IMR-90 (cell line): Measurements from ENCODE around the gene SRGAP3. TPM values are rescaled to one million over a fixed set of nuclear protein-coding genes. Genes with fewer than 3 reads are reported as not detected.

Experiments
- ATAC-seq: fragments of 200-7000 bp; cut with Tn5 transposase; 2 replicates; pipeline ENCODE4 v1.9.1; 2020; ENCODE audit warnings: low read depth, mild to moderate bottlenecking, moderate library complexity
- BruUV-seq: library from RNA; stranded (reverse); fragments of 400-500 nt; replicated peaks from 2 replicates; lab custom pipeline; 2021; lab: Mats Ljungman, UMichigan
- CTCF ChIA-PET: fragments of 300-600 bp; formaldehyde crosslinking; extraction: SDS; loops from one replicate; lab custom pipeline; 2021; ENCODE audit warnings: antibody characterized with exemption; lab: Yijun Ruan, JAX
- POLR2A ChIA-PET: fragments of 300-600 bp; sonication (Branson Sonifier 250); formaldehyde crosslinking; loops from one replicate; lab custom pipeline; 2022; ENCODE audit warnings: antibody characterized with exemption; ENCODE audit not compliant: unreplicated experiment; lab: Charles Lee
- DNase-seq: peaks from one replicate; pipeline ENCODE4 v3.0.0; 2013
- H2AFZ ChIP-seq: replicated peaks from 2 replicates; pipeline ENCODE3; 2013; ENCODE audit warnings: low read length, mild to moderate bottlenecking; ENCODE audit not compliant: poor library complexity
- H2AK5ac ChIP-seq: 2 replicates; pipeline ENCODE4 v1.6.1; 2013; ENCODE audit warnings: low read depth, low read length, inconsistent platforms
- H2AK9ac ChIP-seq: replicated peaks from 2 replicates; pipeline ENCODE3; 2013; ENCODE audit warnings: mild to moderate bottlenecking, low read depth, low read length, moderate library complexity; ENCODE audit not compliant: poor library complexity
- H2BK120ac ChIP-seq: 2 replicates; pipeline ENCODE4 v1.6.1; 2013; ENCODE audit warnings: low read depth, low read length, inconsistent platforms
- H2BK15ac ChIP-seq: 3 replicates; pipeline ENCODE4 v1.6.1; 2013; ENCODE audit warnings: low read depth, low read length, inconsistent platforms
- H2BK20ac ChIP-seq: 2 replicates; pipeline ENCODE4 v1.6.1; 2013; ENCODE audit warnings: low read depth, mild to moderate bottlenecking, inconsistent platforms, low read length, moderate library complexity
- H2BK5ac ChIP-seq: 2 replicates; pipeline ENCODE4 v1.6.1; 2013; ENCODE audit warnings: mild to moderate bottlenecking, low read depth, low read length, inconsistent platforms; ENCODE audit not compliant: poor library complexity, severe bottlenecking
- H3K14ac ChIP-seq: replicated peaks from 2 replicates; pipeline ENCODE4 v1.6.1; 2013; ENCODE audit warnings: low read depth, low read length, inconsistent platforms
- H3K18ac ChIP-seq: 2 replicates; pipeline ENCODE4 v1.6.1; 2013; ENCODE audit warnings: low read depth, low read length, control low read depth
- H3K23ac ChIP-seq: 2 replicates; pipeline ENCODE4 v1.6.1; 2013; ENCODE audit warnings: low read depth, low read length, inconsistent platforms
- H3K27ac ChIP-seq: 2 replicates; pipeline ENCODE4 v1.5.1; 2013; ENCODE audit warnings: mild to moderate bottlenecking, control low read depth, low read length; ENCODE audit not compliant: insufficient read depth
- H3K27me3 ChIP-seq: 2 replicates; pipeline ENCODE4 v1.6.1; 2013; ENCODE audit warnings: low read length; ENCODE audit not compliant: control insufficient read depth, insufficient read depth
- H3K36me3 ChIP-seq: 2 replicates; pipeline ENCODE4 v1.6.1; 2013; ENCODE audit warnings: low read length, mixed read lengths; ENCODE audit not compliant: control insufficient read depth, insufficient read depth
- H3K4ac ChIP-seq: 2 replicates; pipeline ENCODE4 v1.6.1; 2013; ENCODE audit warnings: low read depth, low read length, inconsistent platforms
- H3K4me1 ChIP-seq: 2 replicates; pipeline ENCODE4 v1.6.1; 2013; ENCODE audit warnings: low read length, mixed read lengths; ENCODE audit not compliant: control insufficient read depth, insufficient read depth
- H3K4me2 ChIP-seq: 2 replicates; pipeline ENCODE4 v1.6.1; 2013; ENCODE audit warnings: low read depth, mild to moderate bottlenecking, control low read depth, low read length, moderate library complexity
- H3K4me3 ChIP-seq: 2 replicates; pipeline ENCODE4 v1.5.1; 2013; ENCODE audit warnings: low read depth, mild to moderate bottlenecking, control low read depth, low read length, moderate library complexity; ENCODE audit not compliant: insufficient read depth
- H3K56ac ChIP-seq: 2 replicates; pipeline ENCODE4 v1.6.1; 2013; ENCODE audit warnings: low read length, inconsistent platforms; ENCODE audit not compliant: insufficient read depth; ENCODE audit errors: extremely low read depth
- H3K79me1 ChIP-seq, 2 experiments: 2 replicates each; pipeline ENCODE4 v1.6.1; 2013; ENCODE audit warnings: low read length in 2 of 2, inconsistent platforms in 1 of 2, low read depth in 1 of 2
- H3K9ac ChIP-seq: 2 replicates; pipeline ENCODE4 v1.6.1; 2013; ENCODE audit warnings: low read depth, low read length, control low read depth
- H3K9me1 ChIP-seq: 2 replicates; pipeline ENCODE4 v1.6.1; 2013; ENCODE audit warnings: low read length, inconsistent platforms; ENCODE audit not compliant: insufficient read depth
- H3K9me3 ChIP-seq: 2 replicates; pipeline ENCODE4 v1.6.1; 2013; ENCODE audit warnings: low read length; ENCODE audit not compliant: control insufficient read depth, insufficient read depth
- H4K20me1 ChIP-seq: 2 replicates; pipeline ENCODE4 v1.6.1; 2013; ENCODE audit warnings: low read length, inconsistent platforms; ENCODE audit not compliant: insufficient read depth
- H4K5ac ChIP-seq: 2 replicates; pipeline ENCODE4 v1.6.1; 2013; ENCODE audit warnings: mild to moderate bottlenecking, low read depth, low read length, control low read depth
- H4K8ac ChIP-seq, 2 experiments: 2 replicates each; pipeline ENCODE4 v1.6.1; 2013; ENCODE audit warnings: low read depth in 2 of 2, low read length in 2 of 2, control low read depth in 1 of 2, inconsistent platforms in 1 of 2
- H4K91ac ChIP-seq: 2 replicates; pipeline ENCODE4 v1.6.1; 2013; ENCODE audit warnings: low read depth, low read length, inconsistent platforms; ENCODE audit not compliant: insufficient read depth
- CEBPB ChIP-seq: IDR thresholded peaks from 2 replicates; pipeline ENCODE4 v1.6.1; 2012; ENCODE audit warnings: low read depth, low read length, improper control_type of control experiment
- CHD1 ChIP-seq: IDR thresholded peaks from 2 replicates; pipeline ENCODE4 v1.6.1; 2012; ENCODE audit warnings: low read depth, low read length, improper control_type of control experiment
- CTCF ChIP-seq: conservative IDR thresholded peaks from 2 replicates; pipeline ENCODE4 v1.5.1; 2012; ENCODE audit warnings: mild to moderate bottlenecking, low read depth, low read length, improper control_type of control experiment
- FOS ChIP-seq: fragments of 150-350 bp; IDR thresholded peaks from 2 replicates; pipeline ENCODE4 v1.6.1; 2016; ENCODE audit warnings: low read depth, low read length
- MAFK ChIP-seq: IDR thresholded peaks from 2 replicates; pipeline ENCODE4 v1.6.1; 2012; ENCODE audit warnings: low read depth, low read length, improper control_type of control experiment
- MAZ ChIP-seq: IDR thresholded peaks from 2 replicates; pipeline ENCODE4 v1.6.1; 2012; ENCODE audit warnings: low read depth, mild to moderate bottlenecking, low read length, improper control_type of control experiment, moderate library complexity, borderline replicate concordance
- MXI1 ChIP-seq: IDR thresholded peaks from 2 replicates; pipeline ENCODE4 v1.6.1; 2012; ENCODE audit warnings: low read depth, mild to moderate bottlenecking, low read length, moderate library complexity, borderline replicate concordance
- POLR2A ChIP-seq: IDR thresholded peaks from 2 replicates; pipeline ENCODE4 v1.6.1; 2012; ENCODE audit warnings: mild to moderate bottlenecking, low read depth, low read length
- RAD21 ChIP-seq: IDR thresholded peaks from 2 replicates; pipeline ENCODE4 v1.6.1; 2012; ENCODE audit warnings: low read length, improper control_type of control experiment
- RCOR1 ChIP-seq: IDR thresholded peaks from 2 replicates; pipeline ENCODE4 v1.6.1; 2012; ENCODE audit warnings: mild to moderate bottlenecking, low read length, improper control_type of control experiment; ENCODE audit not compliant: insufficient replicate concordance
- RFX5 ChIP-seq: IDR thresholded peaks from 2 replicates; pipeline ENCODE4 v1.8.0; 2012; ENCODE audit warnings: low read depth, mild to moderate bottlenecking, low read length, moderate library complexity
- SMC3 ChIP-seq: fragments of 150-350 bp; IDR thresholded peaks from 2 replicates; pipeline ENCODE4 v1.6.1; 2016; ENCODE audit warnings: low read depth, mild to moderate bottlenecking, antibody characterized with exemption, low read length, moderate library complexity
- USF2 ChIP-seq: fragments of 150-350 bp; IDR thresholded peaks from 2 replicates; pipeline ENCODE4 v1.6.1; 2017; ENCODE audit warnings: mild to moderate bottlenecking, antibody characterized with exemption, low read length, low read depth
- WGBS, 2 experiments: methylation state at CpG; one replicate each; pipeline versions ENCODE4 v1.1.5 to v1.1.7; 2013; ENCODE audit warnings: missing lambda C conversion rate in 2 of 2; ENCODE audit not compliant: insufficient read length in 1 of 2; ENCODE audit errors: extremely low coverage in 2 of 2; 5-methylcytosine and 5-hydroxymethylcytosine counted together
- dilution Hi-C: fragments of 300-500 bp; cut with HindIII; formaldehyde crosslinking; loops from one replicate; pipeline ENCODE4 v1.14.3; 2018; ENCODE audit warnings: low sequenced_read_pairs; ENCODE audit not compliant: unreplicated experiment
- in situ Hi-C: fragments of 300-500 bp; cut with MboI; formaldehyde crosslinking; loops from 3 replicates; pipeline ENCODE4 v1.14.3; 2019; ENCODE audit warnings: low sequenced_read_pairs, inconsistent platforms, mixed read lengths
- intact Hi-C: fragments of 100-400 bp; cut with micrococcal nuclease; formaldehyde crosslinking; loops from 2 replicates; pipeline ENCODE4 v1.10.0; 2022
- polyA plus RNA-seq, 3 experiments: library from polyadenylated mRNA; depleted of rRNA; stranded (reverse); fragments of >200 nt; gene quantifications; 2 replicates each; pipeline ENCODE4 v1.2.3, GENCODE V29; 2012; ENCODE audit warnings: low replicate concordance in 1 of 3
- total RNA-seq: library from RNA; depleted of rRNA; stranded (reverse); fragments of >200 nt; gene quantifications from 2 replicates; pipeline ENCODE4 v1.2.3, GENCODE V29; 2012

The SRGAP3 gene
- total and polyA plus RNA-seq, 2 of the 4 experiments (the other 2 are of a cell fraction) = 0.68 to 1.4 TPM

GRCh38 chr3:9199775-9200174 is 49.7 kb downstream of the SRGAP3 start:
- no peak overlapping the region for H3K56ac ChIP-seq
- H3K27me3 ChIP-seq = peaks cover 5% of the 10 kb centered on the region; the same call in 1 of the 2 replicates
- H3K79me1 ChIP-seq = no peaks in the 10 kb centered on the region
- POLR2A ChIA-PET = no interaction called here
- no peak overlapping the region for H2BK5ac ChIP-seq
- intact Hi-C loops = no loop called here
- CTCF ChIA-PET = interaction anchor here (0.6 kb wide), 1 partner anchor 64 kb away, joined by 3 read pairs; no protein-coding TSS in a partner anchor
- ATAC-seq = no peak
- H2AK5ac ChIP-seq = no peak overlapping the region
- H3K9me3 ChIP-seq = no peaks in the 10 kb centered on the region
- H2BK15ac ChIP-seq = no peak overlapping the region
- H3K4me3 ChIP-seq = no peak overlapping the region
- no peak overlapping the region for H3K14ac ChIP-seq
- dilution Hi-C loops = no loop called here
- no peak overlapping the region for H3K9ac ChIP-seq
- no peak overlapping the region for H3K27ac ChIP-seq
- TF ChIP-seq MXI1 (no peak), FOS (no peak), RAD21 (no peak), RFX5 (no peak), RCOR1 (no peak), CHD1 (no peak), MAFK (no peak), CTCF (no peak), CEBPB (no peak), POLR2A (no peak), SMC3 (no peak), MAZ (no peak), USF2 (no peak)
- H4K91ac ChIP-seq = no peak overlapping the region
- H3K4me1 ChIP-seq = no peaks in the 10 kb centered on the region
- H4K20me1 ChIP-seq = no peaks in the 10 kb centered on the region
- DNase-seq = no peak
- no peak overlapping the region for H3K23ac ChIP-seq
- BruUV-seq = no TSS peak
- H3K9me1 ChIP-seq = no peaks in the 10 kb centered on the region
- H3K18ac ChIP-seq = no peak overlapping the region
- H4K8ac ChIP-seq = no peak overlapping the region
- no peak overlapping the region for H2AK9ac ChIP-seq
- no peak overlapping the region for H2BK20ac ChIP-seq
- no peak overlapping the region for H4K5ac ChIP-seq
- in situ Hi-C loops = no loop called here
- no CpG with 5 or more reads among the region's 3 CpGs for WGBS, 2 experiments
- H2BK120ac ChIP-seq = no peak overlapping the region
- H3K36me3 ChIP-seq = no peaks in the 10 kb centered on the region
- no peak overlapping the region for H3K4ac ChIP-seq
- no peak overlapping the region for H3K4me2 ChIP-seq
- no peak overlapping the region for H2AFZ ChIP-seq
